GM12864 (cell line): Measurements from ENCODE around the gene LRRTM4.

Experiments
- DNase-seq: peaks from one replicate; pipeline ENCODE4 v3.0.0-alpha.2; 2011; ENCODE audit warnings: low read depth
- H3K4me3 ChIP-seq: 2 replicates; pipeline ENCODE4 v1.5.1; 2011; ENCODE audit warnings: mild to moderate bottlenecking, low read depth, low read length, control low read depth
- TF ChIP-seq, protein P1 (sequence below): IDR thresholded peaks from 2 replicates; pipeline ENCODE4 v1.5.1; 2011; ENCODE audit warnings: low read depth, mild to moderate bottlenecking, moderate library complexity, low read length, control low read depth, inconsistent platforms; ENCODE audit errors: missing control alignments

The LRRTM4 gene

DNA sequence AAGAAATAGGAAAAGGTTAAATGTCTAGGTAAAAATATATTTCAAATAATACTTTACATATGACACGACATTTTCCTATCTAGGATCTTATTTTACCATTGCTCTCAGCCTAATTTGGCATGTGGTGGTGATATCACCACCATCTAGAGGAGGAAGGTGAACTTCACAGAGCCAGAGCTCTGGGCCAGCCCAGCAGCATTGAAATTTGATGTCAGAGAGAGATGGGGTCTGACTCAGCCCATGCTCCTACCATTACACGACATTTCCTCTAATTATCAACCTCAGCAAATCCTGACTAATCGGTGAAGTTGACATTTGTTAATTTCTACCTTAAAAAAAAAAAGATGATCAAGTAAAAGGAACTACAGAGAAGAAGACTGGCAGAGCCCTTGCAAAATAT is 42.3 kb downstream of the LRRTM4 start:
- TF ChIP-seq, protein P1, sequence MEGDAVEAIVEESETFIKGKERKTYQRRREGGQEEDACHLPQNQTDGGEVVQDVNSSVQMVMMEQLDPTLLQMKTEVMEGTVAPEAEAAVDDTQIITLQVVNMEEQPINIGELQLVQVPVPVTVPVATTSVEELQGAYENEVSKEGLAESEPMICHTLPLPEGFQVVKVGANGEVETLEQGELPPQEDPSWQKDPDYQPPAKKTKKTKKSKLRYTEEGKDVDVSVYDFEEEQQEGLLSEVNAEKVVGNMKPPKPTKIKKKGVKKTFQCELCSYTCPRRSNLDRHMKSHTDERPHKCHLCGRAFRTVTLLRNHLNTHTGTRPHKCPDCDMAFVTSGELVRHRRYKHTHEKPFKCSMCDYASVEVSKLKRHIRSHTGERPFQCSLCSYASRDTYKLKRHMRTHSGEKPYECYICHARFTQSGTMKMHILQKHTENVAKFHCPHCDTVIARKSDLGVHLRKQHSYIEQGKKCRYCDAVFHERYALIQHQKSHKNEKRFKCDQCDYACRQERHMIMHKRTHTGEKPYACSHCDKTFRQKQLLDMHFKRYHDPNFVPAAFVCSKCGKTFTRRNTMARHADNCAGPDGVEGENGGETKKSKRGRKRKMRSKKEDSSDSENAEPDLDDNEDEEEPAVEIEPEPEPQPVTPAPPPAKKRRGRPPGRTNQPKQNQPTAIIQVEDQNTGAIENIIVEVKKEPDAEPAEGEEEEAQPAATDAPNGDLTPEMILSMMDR = no peak
- no peak for DNase-seq
- no peak overlapping the region for H3K4me3 ChIP-seq

DNA sequence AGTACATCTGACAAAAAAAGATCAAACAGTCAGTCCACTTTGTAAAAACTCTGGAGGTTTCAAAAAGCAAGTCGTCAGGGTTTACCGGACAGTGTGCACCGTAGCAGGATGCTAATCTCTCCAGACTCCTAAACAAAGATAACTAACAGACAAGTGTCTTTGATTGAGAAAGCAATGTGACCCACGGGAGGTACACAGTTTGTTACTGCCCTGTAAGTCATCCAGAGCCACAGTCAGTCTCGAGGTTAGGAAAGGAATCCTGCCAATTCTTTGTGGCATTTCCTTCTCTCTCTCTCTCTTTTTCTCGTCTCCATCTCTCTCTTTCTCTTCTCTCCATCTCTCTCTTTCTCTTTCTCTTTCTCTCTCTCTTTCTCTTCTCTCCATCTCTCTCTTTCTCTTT is 42.8 kb downstream of the LRRTM4 start:
- TF ChIP-seq, protein P1 = no peak
- DNase-seq = no peak
- no peak overlapping the region for H3K4me3 ChIP-seq

DNA sequence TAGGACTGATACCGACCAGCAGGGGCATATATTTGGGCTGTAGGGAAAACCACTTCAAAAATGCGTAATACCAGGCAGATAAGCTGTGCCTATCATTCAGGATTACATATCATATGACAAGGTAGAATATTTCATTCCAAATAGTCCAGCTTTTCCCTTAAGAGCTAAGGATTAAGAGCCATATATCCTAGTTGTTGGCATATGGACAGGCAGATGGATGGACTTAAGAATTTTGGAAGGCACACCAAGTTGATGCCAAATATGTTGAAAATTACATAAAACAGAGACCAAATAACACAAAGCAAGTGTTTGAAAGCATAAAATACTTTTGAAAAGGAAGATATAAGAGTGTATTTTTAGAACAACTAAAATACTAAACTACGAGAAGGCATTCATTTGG is 52.1 kb downstream of the LRRTM4 start:
- TF ChIP-seq, protein P1 = no peak
- no peak for DNase-seq
- H3K4me3 ChIP-seq = no peak overlapping the region

DNA sequence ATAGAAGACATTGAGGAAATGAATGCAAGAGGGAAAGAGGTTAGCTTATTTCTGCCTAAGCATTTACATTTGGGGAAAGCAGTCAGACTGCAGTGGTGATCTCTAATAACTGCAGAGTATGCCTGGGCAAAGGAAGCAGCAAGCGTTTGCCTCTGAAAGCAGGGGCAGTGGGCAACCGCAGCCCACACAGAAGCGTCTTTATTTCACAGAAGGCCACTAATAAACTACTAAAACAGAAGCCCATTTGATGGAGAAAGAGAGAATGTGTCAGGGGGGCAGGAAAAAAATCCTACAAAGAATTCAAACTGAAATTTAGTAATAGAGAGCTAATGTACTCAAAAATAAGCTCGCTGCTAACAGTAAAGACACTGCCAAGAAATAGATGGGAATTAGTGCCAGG is 53.1 kb downstream of the LRRTM4 start:
- TF ChIP-seq, protein P1 = no peak
- DNase-seq = no peak
- H3K4me3 ChIP-seq = no peak overlapping the region

DNA sequence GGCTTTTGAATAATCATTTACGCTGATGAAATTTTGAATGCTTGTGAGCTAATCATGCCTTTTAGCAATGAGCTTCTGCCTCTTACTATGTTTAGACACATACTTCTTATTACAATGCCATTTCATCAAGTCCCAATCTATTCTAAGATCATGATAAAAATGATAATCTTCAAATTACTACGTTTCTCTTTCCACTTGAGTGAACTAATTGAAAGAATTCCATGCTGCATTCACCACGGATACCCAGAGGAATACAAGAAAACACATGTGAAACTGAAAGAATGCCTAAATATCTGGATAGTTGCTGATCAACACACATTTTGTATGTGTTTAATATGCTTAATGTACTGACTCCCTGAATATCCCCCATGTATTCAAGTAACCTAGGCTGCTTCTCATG is 62.3 kb downstream of the LRRTM4 start:
- DNase-seq = no peak
- H3K4me3 ChIP-seq = no peak overlapping the region
- TF ChIP-seq, protein P1 = no peak

DNA sequence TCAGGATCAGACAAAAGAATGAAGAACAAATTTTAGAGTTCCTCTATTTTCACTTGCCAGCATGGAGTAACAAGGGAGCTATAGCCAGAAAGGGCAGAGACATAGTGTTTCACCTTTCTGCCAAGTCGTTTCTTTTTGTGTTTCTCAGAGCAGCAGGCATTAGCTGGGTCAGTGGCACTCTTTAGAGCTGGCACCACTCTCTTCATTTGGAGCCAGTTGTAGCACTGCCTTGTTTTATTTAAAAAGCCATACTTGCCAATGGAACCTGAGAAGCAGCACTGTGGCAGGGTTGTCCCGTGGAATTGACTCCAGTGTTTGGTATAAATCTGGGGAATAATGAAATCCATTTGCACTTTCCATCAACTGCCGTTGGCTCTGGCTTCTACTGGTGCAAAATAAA is 64.0 kb downstream of the LRRTM4 start:
- DNase-seq = no peak
- TF ChIP-seq, protein P1 = no peak
- no peak overlapping the region for H3K4me3 ChIP-seq

DNA sequence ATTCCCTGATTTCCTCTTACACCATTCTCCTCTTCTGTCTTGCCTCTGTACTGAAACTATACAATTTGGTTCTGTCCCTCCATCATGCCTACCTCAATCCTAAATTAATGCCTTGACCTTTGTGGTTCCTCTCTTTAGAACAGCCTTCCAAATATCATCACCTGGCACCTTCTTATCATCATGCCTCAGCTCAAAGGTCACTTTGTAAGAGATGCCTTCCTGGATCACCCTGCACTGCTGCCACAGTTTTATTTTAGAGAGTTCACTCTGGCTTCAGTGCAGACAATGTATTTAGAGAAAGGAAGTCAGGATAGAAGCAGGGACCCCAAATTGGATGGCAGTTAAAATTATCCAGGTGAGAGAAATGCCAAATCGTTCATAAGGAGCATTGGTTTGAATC is 64.5 kb downstream of the LRRTM4 start:
- no peak overlapping the region for H3K4me3 ChIP-seq
- DNase-seq = no peak
- TF ChIP-seq, protein P1 = no peak
